Measurements from ENCODE around the gene ACSM3. TPM values are rescaled to one million over a fixed set of nuclear protein-coding genes. Genes with fewer than 3 reads are reported as not detected.
"Not testable (repeated sequence)": the region's sequence is repeated elsewhere in the genome, so short reads cannot be mapped to it uniquely, and the experiment has no call there.

Gene ACSM3
- total RNA-seq, 2 donors from 2014 or later = 1.6 to 1.8 TPM

- no peak overlapping the region for H3K4me3 Mint-ChIP-seq
- H3K27ac Mint-ChIP-seq = no peak overlapping the region
- peaks cover 5% of the 10 kb centered on the region for H3K4me1 Mint-ChIP-seq
- no peaks in the 10 kb centered on the region for H3K9me3 Mint-ChIP-seq
- no peaks in the 10 kb centered on the region for H3K4me1 ChIP-seq (ENCODE audit: control insufficient read depth, insufficient read depth, low read length)
- DNase-seq = no peak
- no peaks in the 10 kb centered on the region for H3K27me3 Mint-ChIP-seq (ENCODE audit: insufficient read depth)
- no peak overlapping the region for H3K4me3 ChIP-seq (ENCODE audit: low read length)
- H3K9me3 ChIP-seq (ENCODE audit: control insufficient read depth, low read length) = no peaks in the 10 kb centered on the region
- peaks cover 9% of the 10 kb centered on the region for H3K36me3 Mint-ChIP-seq (ENCODE audit: low read depth)
- no peak overlapping the region for H3K9ac ChIP-seq (ENCODE audit: extremely low read depth, low read length, poor library complexity, severe bottlenecking)
- no peak overlapping the region for H3K27ac ChIP-seq (ENCODE audit: low read depth, low read length)
- TF ChIP-seq CTCF (conservative IDR thresholded peaks at IDR 0.05) = no peak
- H3K36me3 ChIP-seq (ENCODE audit: control insufficient read depth, insufficient read depth, low read length) = peaks cover 16% of the 10 kb centered on the region
- no peaks in the 10 kb centered on the region for H3K27me3 ChIP-seq (ENCODE audit: control insufficient read depth, insufficient read depth, low read length, poor library complexity, severe bottlenecking)
- 89 to 100% methylated on average over 2 of the region's 2 CpGs for WGBS, 2 experiments (ENCODE audit: insufficient coverage in 1 of 2, insufficient read length in 1 of 2)
Measured at GRCh38 chr16:20803192-20803560, 39.4 kb downstream of the ACSM3 start.

GRCh38 chr16:20803561-20804214 is 39.9 kb downstream of the ACSM3 start:
- H3K4me1 Mint-ChIP-seq = peaks cover 5% of the 10 kb centered on the region
- H3K27ac ChIP-seq (ENCODE audit: low read depth, low read length) = no peak overlapping the region
- H3K9me3 Mint-ChIP-seq = no peaks in the 10 kb centered on the region
- no peaks in the 10 kb centered on the region for H3K4me1 ChIP-seq (ENCODE audit: control insufficient read depth, insufficient read depth, low read length)
- no peak for TF ChIP-seq CTCF (conservative IDR thresholded peaks at IDR 0.05)
- no peak overlapping the region for H3K9ac ChIP-seq (ENCODE audit: extremely low read depth, low read length, poor library complexity, severe bottlenecking)
- H3K36me3 Mint-ChIP-seq (ENCODE audit: low read depth) = peaks cover 9% of the 10 kb centered on the region
- no peak overlapping the region for H3K4me3 ChIP-seq (ENCODE audit: low read length)
- H3K27ac Mint-ChIP-seq = no peak overlapping the region
- 92 to 95% methylated on average over 4 to 7 of the region's 7 CpGs for WGBS, 2 experiments (ENCODE audit: insufficient coverage in 1 of 2, insufficient read length in 1 of 2)
- no peaks in the 10 kb centered on the region for H3K27me3 ChIP-seq (ENCODE audit: control insufficient read depth, insufficient read depth, low read length, poor library complexity, severe bottlenecking)
- no peaks in the 10 kb centered on the region for H3K27me3 Mint-ChIP-seq (ENCODE audit: insufficient read depth)
- H3K9me3 ChIP-seq (ENCODE audit: control insufficient read depth, low read length) = no peaks in the 10 kb centered on the region
- DNase-seq = no peak
- H3K4me3 Mint-ChIP-seq = no peak overlapping the region
- H3K36me3 ChIP-seq (ENCODE audit: control insufficient read depth, insufficient read depth, low read length) = peaks cover 11% of the 10 kb centered on the region

GRCh38 chr16:20805684-20806167 is 41.9 kb downstream of the ACSM3 start:
- peak overlapping the region; percentile 80 for H3K27ac ChIP-seq (ENCODE audit: low read depth, low read length)
- Mint-ChIP-seq H3K27ac (peak overlapping the region; percentile 91), H3K4me3 (peak overlapping the region; percentile 95)
- not testable (repeated sequence) for H3K27me3 Mint-ChIP-seq (ENCODE audit: insufficient read depth); H3K4me1 ChIP-seq (ENCODE audit: control insufficient read depth, insufficient read depth, low read length); DNase-seq; H3K4me1 Mint-ChIP-seq; H3K36me3 ChIP-seq (ENCODE audit: control insufficient read depth, insufficient read depth, low read length); H3K9me3 Mint-ChIP-seq; H3K27me3 ChIP-seq (ENCODE audit: control insufficient read depth, insufficient read depth, low read length, poor library complexity, severe bottlenecking); H3K9me3 ChIP-seq (ENCODE audit: control insufficient read depth, low read length); H3K36me3 Mint-ChIP-seq (ENCODE audit: low read depth)
- peak overlapping the region; percentile 96 for H3K4me3 ChIP-seq (ENCODE audit: low read length)
- H3K9ac ChIP-seq (ENCODE audit: extremely low read depth, low read length, poor library complexity, severe bottlenecking) = peak overlapping the region; percentile 79
- WGBS, 2 experiments (ENCODE audit: insufficient coverage in 1 of 2, insufficient read length in 1 of 2) = 28 to 43% methylated on average over 9 to 12 of the region's 12 CpGs

All from endodermal cell (in vitro differentiated cells).